G401 (cell line): ENCODE measurements around the gene MFSD6L. TPM values are rescaled to one million over a fixed set of nuclear protein-coding genes. Genes with fewer than 3 reads are reported as not detected.
A peak's percentile ranks its signal among the peaks of the same experiment; 100 is the strongest.

Experiments used
- DNase-seq: peaks from one replicate; pipeline ENCODE4 v3.0.0-alpha.2; 2015; ENCODE audit warnings: low spot score
- in situ Hi-C: cut with HindIII; loops from 2 replicates; pipeline ENCODE4 v1.10.0; 2016; ENCODE audit warnings: low sequenced_read_pairs, mixed read lengths
- total RNA-seq: library from RNA; depleted of rRNA; stranded (reverse); fragments of >200 nt; shearing (Covaris generic); gene quantifications from 2 replicates; pipeline ENCODE4 v1.2.3, GENCODE V29; 2014; rRNA removed

MFSD6L gene
- total RNA-seq, 1 experiment from 2014 or later, result not detected

GRCh38 chr17:8754890-8755289 is 44.3 kb downstream of the MFSD6L start:
- no peak for DNase-seq
- in situ Hi-C loops, result no loop called here

GRCh38 chr17:8753976-8754440 is 45.2 kb downstream of the MFSD6L start:
- in situ Hi-C loops, result no loop called here
- DNase-seq, result peak; percentile 3

GRCh38 chr17:8753136-8753975 is 45.8 kb downstream of the MFSD6L start:
- in situ Hi-C loops, result no loop called here

GRCh38 chr17:8749616-8750015 is 49.5 kb downstream of the MFSD6L start:
- in situ Hi-C loops, result no loop called here
- no peak for DNase-seq

More at GRCh38 chr17:8753136-8753975, 45.8 kb downstream of the MFSD6L start:
- DNase-seq, result no peak

GRCh38 chr17:8747742-8748141 is 51.4 kb downstream of the MFSD6L start:
- in situ Hi-C loops, result no loop called here
- DNase-seq, result no peak

Other genes starting within 250 kb of the MFSD6L start
- gene MYH10, start 168.6 kb downstream of the MFSD6L start, total RNA-seq, result 57.8 and 147 TPM in 2 replicates
- gene CCDC42, start 54.5 kb downstream of the MFSD6L start, total RNA-seq, result not detected in 2 replicates
- gene SPDYE4, start 40.8 kb downstream of the MFSD6L start, total RNA-seq, result not detected in 2 replicates
- not detected in 2 replicates for gene PIK3R6, start 68.3 kb upstream of the MFSD6L start, total RNA-seq
- gene PIK3R5, start 166.3 kb upstream of the MFSD6L start, total RNA-seq, result 0.07 TPM in 1 of 2 replicates, not detected in the other
- gene NTN1, start 222.1 kb upstream of the MFSD6L start, total RNA-seq, result not detected in 2 replicates